Breast epithelium (tissue), 4 donors: ENCODE results near the gene ZAR1. TPM values are rescaled to one million over a fixed set of nuclear protein-coding genes. Genes with fewer than 3 reads are reported as not detected.

ENCODE experiments used
- DNase-seq, 2 donors: peaks; one replicate each; pipeline ENCODE4 v3.0.0-alpha.2; 2019; ENCODE audit warnings: low spot score in 2 of 2
- H3K27ac ChIP-seq, 2 donors: fragments of 200-600 bp; sonication (generic) in 1 of 2; one replicate each; pipeline ENCODE4 v1.5.1; 2016 to 2019; ENCODE audit warnings: mild to moderate bottlenecking in 1 of 2
- H3K27me3 ChIP-seq, 2 donors: fragments of 200-600 bp; sonication (generic) in 1 of 2; one replicate each; pipeline versions ENCODE4 v1.5.1 to v1.6.0; 2017 to 2019; ENCODE audit warnings: control low read depth in 1 of 2, mild to moderate bottlenecking in 1 of 2
- H3K36me3 ChIP-seq: fragments of 200-600 bp; one replicate; pipeline ENCODE4 v1.5.1; 2019
- H3K4me1 ChIP-seq, 2 donors: fragments of 200-600 bp; sonication (generic); one replicate each; pipeline ENCODE4 v1.5.1; 2016 to 2019; ENCODE audit warnings: control low read depth in 1 of 2
- H3K4me3 ChIP-seq, 3 donors: fragments of 200-600 bp; sonication (generic); 1 replicate in 2 of 3; 2 replicates in 1 of 3; pipeline ENCODE4 v1.5.1; 2016 to 2019; ENCODE audit warnings: mild to moderate bottlenecking in 3 of 3, moderate library complexity in 2 of 3
- H3K9me3 ChIP-seq, 2 donors: fragments of 200-600 bp; sonication (generic) in 1 of 2; one replicate each; pipeline ENCODE4 v1.5.1; 2016 to 2019; ENCODE audit warnings: control low read depth in 1 of 2
- POLR2A ChIP-seq: fragments of 450-650 bp; IDR thresholded peaks from one replicate; pipeline ENCODE4 v1.6.1; 2016; ENCODE audit warnings: antibody characterized with exemption, mild to moderate bottlenecking, moderate library complexity
- POLR2AphosphoS5 ChIP-seq, 3 donors: sonication (generic); formaldehyde crosslinking; IDR thresholded peaks; one replicate each; pipeline ENCODE4 v1.6.1; 2017; ENCODE audit warnings: antibody characterized with exemption in 3 of 3
- intact Hi-C: fragments of 100-400 bp; cut with DNase I; formaldehyde crosslinking; loops from one replicate; pipeline ENCODE4 v1.15.1; 2023; ENCODE audit warnings: low total_unique reads
- total RNA-seq, 3 donors: library from RNA; depleted of rRNA; stranded (reverse); fragments of >200 nt; gene quantifications; one replicate each; pipeline ENCODE4 v1.1.0, GENCODE V29; 2016
- TF ChIP-seq, protein P1 (sequence below), 3 donors: fragments of 450-650 bp; IDR thresholded peaks; one replicate each; pipeline ENCODE4 v1.5.1; 2016 to 2017; ENCODE audit warnings: antibody characterized with exemption in 3 of 3, mild to moderate bottlenecking in 3 of 3, moderate library complexity in 3 of 3

ZAR1 gene
- total RNA-seq, 3 donors from 2014 or later, result 0.32 TPM; not detected in 2

GRCh38 chr4:48478273-48478672 lies 11.8 kb upstream of the ZAR1 start:
- H3K36me3 ChIP-seq, result no peaks in the 10 kb centered on the region
- no peak overlapping the region for H3K4me3 ChIP-seq
- H3K27ac ChIP-seq, result no peak overlapping the region
- TF ChIP-seq POLR2AphosphoS5 (IDR thresholded peaks at IDR 0.05) (no peak), POLR2A (no peak)
- no peak for DNase-seq
- H3K4me1 ChIP-seq, result peaks cover 0 to 4% of the 10 kb centered on the region in 2 donors
- H3K9me3 ChIP-seq, result no peaks in the 10 kb centered on the region
- intact Hi-C loops, result no loop called here
- H3K27me3 ChIP-seq, result peaks cover 0 to 12% of the 10 kb centered on the region in 2 donors

DNA sequence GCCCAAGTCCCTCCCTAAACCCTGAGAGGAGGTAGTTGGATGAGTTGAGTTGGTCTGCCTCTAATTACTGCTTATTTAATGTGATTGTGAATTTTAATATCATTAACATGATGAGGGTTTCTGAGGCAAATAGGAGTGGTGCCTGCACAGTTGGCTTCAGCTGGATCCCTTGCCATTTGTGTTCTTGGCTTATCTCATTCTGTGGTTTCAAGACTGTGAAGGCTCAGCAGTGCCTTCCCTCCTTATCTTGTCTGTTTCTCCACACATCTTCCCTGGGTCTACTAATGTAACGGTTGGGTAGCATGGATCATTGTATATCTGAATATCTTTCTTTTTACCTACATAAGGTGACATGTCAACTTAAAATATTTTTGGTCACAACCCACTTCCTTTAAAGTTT lies 8.5 kb upstream of the ZAR1 start:
- H3K27me3 ChIP-seq, result peaks cover 0 to 33% of the 10 kb centered on the region in 2 donors
- intact Hi-C loops, result no loop called here

GRCh38 chr4:48483006-48483776 lies 6.9 kb upstream of the ZAR1 start, which contains the start of gene SLC10A4:
Gene SLC10A4 (plus strand): TSS chr4:48483343. CDS start chr4:48483562, 219 bp downstream.
- DNase-seq, result no peak
- no peaks in the 10 kb centered on the region for H3K36me3 ChIP-seq
- H3K27ac ChIP-seq, result no peak within 1 kb of the TSS
- H3K4me3 ChIP-seq, result peak within 1 kb of the TSS; percentile 20 to 66 (median 34)
- intact Hi-C loops, result no loop called here
- TF ChIP-seq POLR2A (no peak), POLR2AphosphoS5 (IDR thresholded peaks at IDR 0.05) (no peak)
- TF ChIP-seq, protein P1, sequence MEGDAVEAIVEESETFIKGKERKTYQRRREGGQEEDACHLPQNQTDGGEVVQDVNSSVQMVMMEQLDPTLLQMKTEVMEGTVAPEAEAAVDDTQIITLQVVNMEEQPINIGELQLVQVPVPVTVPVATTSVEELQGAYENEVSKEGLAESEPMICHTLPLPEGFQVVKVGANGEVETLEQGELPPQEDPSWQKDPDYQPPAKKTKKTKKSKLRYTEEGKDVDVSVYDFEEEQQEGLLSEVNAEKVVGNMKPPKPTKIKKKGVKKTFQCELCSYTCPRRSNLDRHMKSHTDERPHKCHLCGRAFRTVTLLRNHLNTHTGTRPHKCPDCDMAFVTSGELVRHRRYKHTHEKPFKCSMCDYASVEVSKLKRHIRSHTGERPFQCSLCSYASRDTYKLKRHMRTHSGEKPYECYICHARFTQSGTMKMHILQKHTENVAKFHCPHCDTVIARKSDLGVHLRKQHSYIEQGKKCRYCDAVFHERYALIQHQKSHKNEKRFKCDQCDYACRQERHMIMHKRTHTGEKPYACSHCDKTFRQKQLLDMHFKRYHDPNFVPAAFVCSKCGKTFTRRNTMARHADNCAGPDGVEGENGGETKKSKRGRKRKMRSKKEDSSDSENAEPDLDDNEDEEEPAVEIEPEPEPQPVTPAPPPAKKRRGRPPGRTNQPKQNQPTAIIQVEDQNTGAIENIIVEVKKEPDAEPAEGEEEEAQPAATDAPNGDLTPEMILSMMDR (IDR thresholded peaks at IDR 0.05), result no peak
- no peaks in the 10 kb centered on the region for H3K9me3 ChIP-seq
- H3K27me3 ChIP-seq, result peaks cover 0 to 43% of the 10 kb centered on the region in 2 donors
- peaks cover 0 to 10% of the 10 kb centered on the region in 2 donors for H3K4me1 ChIP-seq

More for the DNA sequence above, 8.5 kb upstream of the ZAR1 start:
- Histone ChIP-seq H3K4me1 (peaks cover 0 to 10% of the 10 kb centered on the region in 2 donors), H3K36me3 (no peaks in the 10 kb centered on the region), H3K4me3 (no peak overlapping the region), H3K27ac (no peak overlapping the region), H3K9me3 (no peaks in the 10 kb centered on the region)
- TF ChIP-seq POLR2A (no peak), POLR2AphosphoS5 (IDR thresholded peaks at IDR 0.05) (no peak)
- TF ChIP-seq, protein P1 (IDR thresholded peaks at IDR 0.05), result no peak
- no peak for DNase-seq

DNA sequence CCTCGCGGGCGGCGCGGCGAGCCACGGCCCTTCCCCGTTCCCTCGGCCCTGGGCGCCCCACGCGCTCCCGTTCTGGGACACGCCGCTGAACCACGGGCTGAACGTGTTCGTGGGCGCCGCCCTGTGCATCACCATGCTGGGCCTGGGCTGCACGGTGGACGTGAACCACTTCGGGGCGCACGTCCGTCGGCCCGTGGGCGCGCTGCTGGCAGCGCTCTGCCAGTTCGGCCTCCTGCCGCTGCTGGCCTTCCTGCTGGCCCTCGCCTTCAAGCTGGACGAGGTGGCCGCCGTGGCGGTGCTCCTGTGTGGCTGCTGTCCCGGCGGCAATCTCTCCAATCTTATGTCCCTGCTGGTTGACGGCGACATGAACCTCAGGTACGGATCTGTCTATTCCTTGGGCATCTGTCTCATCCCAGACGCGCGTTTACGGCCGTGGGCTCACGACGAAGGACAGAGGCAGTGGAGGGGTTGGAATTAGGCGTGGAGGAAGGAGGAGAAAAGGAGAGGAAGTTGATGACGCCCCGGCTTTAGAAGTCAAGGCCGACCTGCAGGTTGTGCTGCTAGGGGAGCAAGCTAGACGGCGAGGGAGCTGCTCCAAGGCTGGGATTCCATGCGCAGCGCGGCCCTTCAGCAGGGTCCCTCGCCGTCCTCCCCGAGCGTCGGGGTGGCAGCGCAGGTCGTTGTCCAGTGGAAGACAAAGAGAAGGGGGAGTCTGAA lies 6.1 kb upstream of the ZAR1 start:
- Histone ChIP-seq H3K27ac (no peak overlapping the region), H3K27me3 (peaks cover 0 to 49% of the 10 kb centered on the region in 2 donors), H3K4me3 (peak overlapping the region; percentile 20 to 66 (median 34)), H3K4me1 (peaks cover 0 to 10% of the 10 kb centered on the region in 2 donors), H3K36me3 (no peaks in the 10 kb centered on the region), H3K9me3 (no peaks in the 10 kb centered on the region)
- intact Hi-C loops, result no loop called here
- no peak for DNase-seq
- TF ChIP-seq, protein P1 (IDR thresholded peaks at IDR 0.05), result no peak
- TF ChIP-seq POLR2A (no peak), POLR2AphosphoS5 (IDR thresholded peaks at IDR 0.05) (no peak)

- no peaks in the 10 kb centered on the region for H3K36me3 ChIP-seq
- peaks cover 0 to 56% of the 10 kb centered on the region in 2 donors for H3K27me3 ChIP-seq
- H3K27ac ChIP-seq, result no peak overlapping the region
- no peak overlapping the region for H3K4me3 ChIP-seq
- no peak for DNase-seq
- TF ChIP-seq, protein P1 (IDR thresholded peaks at IDR 0.05), result no peak
- no peak for TF ChIP-seq POLR2AphosphoS5 (IDR thresholded peaks at IDR 0.05)
- no peak for TF ChIP-seq POLR2A
- H3K9me3 ChIP-seq, result no peaks in the 10 kb centered on the region
- peaks cover 0 to 10% of the 10 kb centered on the region in 2 donors for H3K4me1 ChIP-seq
- intact Hi-C loops, result no loop called here
Measured at GRCh38 chr4:48484494-48485168, 5.4 kb upstream of the ZAR1 start.
